HEK293 (cell line): ENCODE measurements around the gene NRBF2.

ENCODE experiments used
- CTCF ChIA-PET: fragments of 350-600 bp; formaldehyde crosslinking; extraction: SDS; loops from one replicate; lab custom pipeline; 2021; ENCODE audit warnings: antibody characterized with exemption; lab: Yijun Ruan, JAX
- POLR2A ChIA-PET: fragments of 300-600 bp; formaldehyde crosslinking; extraction: SDS; loops from one replicate; lab custom pipeline; 2020; ENCODE audit warnings: antibody characterized with exemption, inconsistent platforms; lab: Yijun Ruan, JAX
- H3K27ac ChIP-seq: fragments of 200-500 bp; sonication (Bioruptor generic); 2 replicates; pipeline ENCODE4 v1.5.1; 2014; ENCODE audit warnings: low read depth, low read length, control low read depth, inconsistent platforms; ENCODE audit errors: extremely low read depth
- H3K36me3 ChIP-seq, 2 experiments: fragments of 200-500 bp in 1 of 2; sonication (Bioruptor generic) in 1 of 2; 1 replicate in 1 of 2; 2 replicates in 1 of 2; pipeline ENCODE4 v1.5.1; 2014 to 2017; ENCODE audit warnings: inconsistent platforms in 2 of 2, low read length in 2 of 2; ENCODE audit not compliant: control insufficient read depth in 2 of 2, insufficient read depth in 1 of 2
- H3K4me1 ChIP-seq: fragments of 200-500 bp; sonication (Bioruptor generic); 2 replicates; pipeline ENCODE4 v1.5.1; 2014; ENCODE audit warnings: mild to moderate bottlenecking, low read length, inconsistent platforms; ENCODE audit not compliant: control insufficient read depth, insufficient read depth
- H3K4me3 ChIP-seq: 2 replicates; pipeline ENCODE4 v1.5.1; 2011; ENCODE audit warnings: low read depth, mild to moderate bottlenecking, control low read depth, low read length, moderate library complexity
- H3K9me3 ChIP-seq: fragments of 200-500 bp; sonication (Bioruptor generic); 2 replicates; pipeline ENCODE4 v1.5.1; 2014; ENCODE audit warnings: low read depth, low read length, inconsistent platforms; ENCODE audit not compliant: control insufficient read depth, insufficient read depth
- ZBTB48 ChIP-seq: fragments of 450-650 bp; formaldehyde crosslinking; IDR thresholded peaks from 2 replicates; pipeline ENCODE4 v1.5.1; 2016; ENCODE audit warnings: missing biosample characterization, missing genetic modification characterization
- ZBTB8A ChIP-seq: fragments of 450-650 bp; formaldehyde crosslinking; IDR thresholded peaks from 2 replicates; pipeline ENCODE4 v1.5.1; 2016; ENCODE audit warnings: missing biosample characterization, missing genetic modification characterization
- ZFP41 ChIP-seq: fragments of 450-650 bp; formaldehyde crosslinking; IDR thresholded peaks from 2 replicates; pipeline ENCODE4 v1.5.1; 2016; ENCODE audit warnings: missing biosample characterization, missing genetic modification characterization, borderline replicate concordance
- ZNF121 ChIP-seq: fragments of 450-650 bp; formaldehyde crosslinking; IDR thresholded peaks from 2 replicates; pipeline ENCODE4 v1.5.1; 2016; ENCODE audit warnings: missing biosample characterization, missing genetic modification characterization
- ZNF211 ChIP-seq: fragments of 450-650 bp; formaldehyde crosslinking; IDR thresholded peaks from 2 replicates; pipeline ENCODE4 v1.5.1; 2016; ENCODE audit warnings: low read depth, missing biosample characterization, missing genetic modification characterization
- ZNF24 ChIP-seq: fragments of 450-650 bp; formaldehyde crosslinking; IDR thresholded peaks from 2 replicates; pipeline ENCODE4 v1.5.1; 2016; ENCODE audit warnings: missing biosample characterization, missing genetic modification characterization
- ZNF394 ChIP-seq: fragments of 450-650 bp; formaldehyde crosslinking; IDR thresholded peaks from 2 replicates; pipeline ENCODE4 v1.5.1; 2016; ENCODE audit warnings: missing biosample characterization, missing genetic modification characterization, mild to moderate bottlenecking, moderate library complexity, borderline replicate concordance
- ZNF426 ChIP-seq: fragments of 450-650 bp; formaldehyde crosslinking; IDR thresholded peaks from 2 replicates; pipeline ENCODE4 v1.5.1; 2017; ENCODE audit warnings: missing biosample characterization, missing genetic modification characterization, mild to moderate bottlenecking, inconsistent platforms, moderate library complexity
- ZNF544 ChIP-seq: fragments of 450-650 bp; formaldehyde crosslinking; IDR thresholded peaks from 2 replicates; pipeline ENCODE4 v1.5.0; 2017; ENCODE audit warnings: missing biosample characterization, missing genetic modification characterization
- ZNF654 ChIP-seq: fragments of 450-650 bp; formaldehyde crosslinking; IDR thresholded peaks from 2 replicates; pipeline ENCODE4 v1.5.1; 2016; ENCODE audit warnings: low read depth, missing biosample characterization, missing genetic modification characterization
- ZNF692 ChIP-seq: fragments of 450-650 bp; formaldehyde crosslinking; IDR thresholded peaks from 2 replicates; pipeline ENCODE4 v1.5.1; 2016; ENCODE audit warnings: missing biosample characterization, missing genetic modification characterization

Gene NRBF2

GRCh38 chr10:63171926-63172325 lies 38.8 kb downstream of the NRBF2 start:
- no peak for TF ChIP-seq ZFP41
- CTCF ChIA-PET, result interaction anchor here (0.6 kb wide), 1 partner anchor 415 kb away, joined by 3 read pairs; no protein-coding TSS in a partner anchor
- Histone ChIP-seq H3K9me3 (no peaks in the 10 kb centered on the region), H3K4me3 (no peak overlapping the region), H3K4me1 (peaks cover 8% of the 10 kb centered on the region), H3K27ac (no peak overlapping the region), H3K36me3 (peaks cover 37 to 59% of the 10 kb centered on the region in 2 experiments)
- POLR2A ChIA-PET, result no interaction called here

- POLR2A ChIA-PET, result no interaction called here
These were observed 40.5 kb downstream of the NRBF2 start for GRCh38 chr10:63173468-63174232.

GRCh38 chr10:63175534-63175933 lies 42.4 kb downstream of the NRBF2 start:
- H3K27ac ChIP-seq, result no peak overlapping the region
- POLR2A ChIA-PET, result no interaction called here

More at GRCh38 chr10:63173468-63174232, 40.5 kb downstream of the NRBF2 start:
- H3K36me3 ChIP-seq, result peaks cover 45 to 67% of the 10 kb centered on the region in 2 experiments
- H3K27ac ChIP-seq, result no peak overlapping the region
- H3K9me3 ChIP-seq, result no peaks in the 10 kb centered on the region
- CTCF ChIA-PET, result interaction anchor here (0.6 to 1.1 kb wide), 2 partner anchors 546 to 979 kb away, joined by 4 read pairs; no protein-coding TSS in a partner anchor
- H3K4me3 ChIP-seq, result no peak overlapping the region
- peaks cover 2% of the 10 kb centered on the region for H3K4me1 ChIP-seq
- TF ChIP-seq ZNF121 (tag by site-specific recombination) (0 out of 2 replicates have a peak, but pooled peaks have one; percentile 24), ZNF692 (no peak), ZBTB48 (tag by site-specific recombination) (no peak)

GRCh38 chr10:63192826-63193225 lies 59.7 kb downstream of the NRBF2 start:
- TF ChIP-seq ZNF426 (tag by site-specific recombination) (no peak), ZBTB8A (tag by site-specific recombination) (no peak)
- no peak overlapping the region for H3K27ac ChIP-seq
- H3K36me3 ChIP-seq, result peaks cover 52 to 57% of the 10 kb centered on the region in 2 experiments
- ChIA-PET POLR2A (no interaction called here), CTCF (no interaction called here)
- H3K4me1 ChIP-seq, result no peaks in the 10 kb centered on the region
- H3K4me3 ChIP-seq, result no peak overlapping the region
- H3K9me3 ChIP-seq, result no peaks in the 10 kb centered on the region

More at GRCh38 chr10:63175534-63175933, 42.4 kb downstream of the NRBF2 start:
- CTCF ChIA-PET, result interaction anchor here (0.6 to 3.2 kb wide), 2 partner anchors 8 to 332 kb away, joined by 5 to 11 read pairs; no protein-coding TSS in a partner anchor
- Histone ChIP-seq H3K4me3 (no peak overlapping the region), H3K9me3 (no peaks in the 10 kb centered on the region), H3K36me3 (peaks cover 57% of the 10 kb centered on the region in 2 experiments), H3K4me1 (no peaks in the 10 kb centered on the region)
- TF ChIP-seq ZNF654 (tag by site-specific recombination) (no peak), ZNF394 (tag by site-specific recombination) (no peak), ZNF211 (tag by site-specific recombination) (no peak), ZNF24 (tag by site-specific recombination) (no peak), ZNF544 (tag by site-specific recombination) (no peak)
